ENCODE measurements around the gene ZNF215.
"Not testable (repeated sequence)": the region's sequence is repeated elsewhere in the genome, so short reads cannot be mapped to it uniquely, and the experiment has no call there.

Gene ZNF215

DNA sequence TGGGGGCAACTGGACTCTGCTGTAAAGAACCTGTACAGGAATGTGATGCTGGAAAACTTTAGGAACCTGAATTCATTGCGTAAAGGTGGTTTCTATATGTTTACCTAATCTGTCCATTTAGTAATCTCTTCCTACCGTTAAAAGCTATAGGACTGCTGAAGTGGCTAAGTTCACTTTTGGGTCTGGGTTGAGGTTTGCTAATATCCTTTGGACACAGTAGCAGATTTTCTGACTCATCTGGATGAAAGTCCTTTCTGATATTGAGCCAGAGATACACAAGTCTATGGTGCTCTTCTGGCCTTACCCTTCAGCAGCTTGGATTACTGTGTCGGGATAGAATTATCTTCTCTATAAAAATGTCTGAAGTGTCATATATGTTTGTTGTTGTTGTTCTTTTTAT is 16.9 kb downstream of the ZNF215 start:
- Histone ChIP-seq H3K4me1 (ENCODE audit: control insufficient read depth, low read length) (peaks cover 7% of the 10 kb centered on the region), H3K36me3 (ENCODE audit: control insufficient read depth, low read length) (peaks cover 58% of the 10 kb centered on the region), H3K9me2 (replicated peaks; ENCODE audit: control insufficient read depth, low read length) (no peaks in the 10 kb centered on the region), H4K20me1 (ENCODE audit: control insufficient read depth, insufficient read depth, low read depth, low read length) (no peaks in the 10 kb centered on the region), H3K9me3 (ENCODE audit: control insufficient read depth, insufficient read depth, low read length) (no peaks in the 10 kb centered on the region), H3K27ac (ENCODE audit: low read depth, low read length) (no peak overlapping the region), H3F3A (ENCODE audit: control insufficient read depth, insufficient read depth) (no peaks in the 10 kb centered on the region), H3K4me3 (ENCODE audit: low read length) (no peak overlapping the region), H3K79me2 (ENCODE audit: control insufficient read depth, low read length) (peaks cover 4% of the 10 kb centered on the region; the same call in 1 of the 2 replicates), H3K4me2 (ENCODE audit: low read length) (no peak overlapping the region), H3K27me3 (ENCODE audit: control insufficient read depth, low read length) (no peaks in the 10 kb centered on the region)
- TF ChIP-seq EZH2phosphoT487 (IDR thresholded peaks at IDR 0.05; ENCODE audit: borderline replicate concordance, low read length): no peak
- TF ChIP-seq, protein P1, sequence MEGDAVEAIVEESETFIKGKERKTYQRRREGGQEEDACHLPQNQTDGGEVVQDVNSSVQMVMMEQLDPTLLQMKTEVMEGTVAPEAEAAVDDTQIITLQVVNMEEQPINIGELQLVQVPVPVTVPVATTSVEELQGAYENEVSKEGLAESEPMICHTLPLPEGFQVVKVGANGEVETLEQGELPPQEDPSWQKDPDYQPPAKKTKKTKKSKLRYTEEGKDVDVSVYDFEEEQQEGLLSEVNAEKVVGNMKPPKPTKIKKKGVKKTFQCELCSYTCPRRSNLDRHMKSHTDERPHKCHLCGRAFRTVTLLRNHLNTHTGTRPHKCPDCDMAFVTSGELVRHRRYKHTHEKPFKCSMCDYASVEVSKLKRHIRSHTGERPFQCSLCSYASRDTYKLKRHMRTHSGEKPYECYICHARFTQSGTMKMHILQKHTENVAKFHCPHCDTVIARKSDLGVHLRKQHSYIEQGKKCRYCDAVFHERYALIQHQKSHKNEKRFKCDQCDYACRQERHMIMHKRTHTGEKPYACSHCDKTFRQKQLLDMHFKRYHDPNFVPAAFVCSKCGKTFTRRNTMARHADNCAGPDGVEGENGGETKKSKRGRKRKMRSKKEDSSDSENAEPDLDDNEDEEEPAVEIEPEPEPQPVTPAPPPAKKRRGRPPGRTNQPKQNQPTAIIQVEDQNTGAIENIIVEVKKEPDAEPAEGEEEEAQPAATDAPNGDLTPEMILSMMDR (IDR thresholded peaks at IDR 0.05; ENCODE audit: low read depth, low read length, poor library complexity, severe bottlenecking): no peak

DNA sequence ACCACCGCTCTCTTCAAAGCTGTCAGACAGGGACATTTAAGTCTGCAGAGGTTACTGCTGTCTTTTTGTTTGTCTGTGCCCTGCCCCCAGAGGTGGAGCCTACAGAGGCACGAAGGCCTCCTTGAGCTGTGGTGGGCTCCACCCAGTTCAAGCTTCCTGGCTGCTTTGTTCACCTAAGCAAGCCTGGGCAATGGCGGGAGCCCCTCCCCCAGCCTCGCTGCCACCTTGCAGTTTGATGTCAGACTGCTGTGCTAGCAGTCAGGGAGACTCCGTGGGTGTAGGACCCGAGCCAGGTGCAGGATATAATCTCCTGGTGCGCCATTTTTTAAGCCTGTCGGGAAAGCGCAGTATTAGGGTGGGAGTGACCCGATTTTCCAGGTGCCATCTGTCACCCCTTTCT is 28.0 kb downstream of the ZNF215 start:
- peaks cover 37% of the 10 kb centered on the region for H3K36me3 ChIP-seq (ENCODE audit: control insufficient read depth, low read length)

DNA sequence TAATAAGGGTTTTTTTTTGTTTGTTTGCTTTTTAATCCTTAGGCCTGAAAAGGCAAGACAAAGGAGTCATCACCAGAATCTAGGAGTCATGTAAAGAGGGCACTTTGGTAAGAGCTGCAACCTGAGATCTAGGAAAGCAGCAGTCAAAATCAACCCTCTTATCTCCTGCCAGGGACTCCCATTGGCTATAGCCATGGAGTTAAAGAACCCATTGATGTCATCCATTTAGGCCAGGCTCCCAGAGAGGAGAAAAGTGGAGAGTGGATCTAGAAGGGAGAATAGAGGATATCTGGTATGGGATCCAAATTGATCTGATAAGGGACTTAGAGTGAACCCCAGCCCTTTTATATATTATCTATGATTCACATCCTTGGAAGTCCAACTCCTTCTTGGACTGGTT is 35.9 kb downstream of the ZNF215 start:
- Histone ChIP-seq H3K79me2 (ENCODE audit: control insufficient read depth, low read length) (no peaks in the 10 kb centered on the region), H4K20me1 (ENCODE audit: control insufficient read depth, insufficient read depth, low read depth, low read length) (no peaks in the 10 kb centered on the region), H3K27me3 (ENCODE audit: control insufficient read depth, low read length) (no peaks in the 10 kb centered on the region), H3F3A (ENCODE audit: control insufficient read depth, insufficient read depth) (no peaks in the 10 kb centered on the region), H3K4me3 (ENCODE audit: low read length) (no peak overlapping the region), H3K4me2 (ENCODE audit: low read length) (no peak overlapping the region), H3K9me3 (ENCODE audit: control insufficient read depth, insufficient read depth, low read length) (no peaks in the 10 kb centered on the region), H3K9me2 (replicated peaks; ENCODE audit: control insufficient read depth, low read length) (no peaks in the 10 kb centered on the region), H3K27ac (ENCODE audit: low read depth, low read length) (no peak overlapping the region), H3K4me1 (ENCODE audit: control insufficient read depth, low read length) (no peaks in the 10 kb centered on the region), H3K36me3 (ENCODE audit: control insufficient read depth, low read length) (peaks cover 30% of the 10 kb centered on the region)
- TF ChIP-seq, protein P1 (IDR thresholded peaks at IDR 0.05; ENCODE audit: low read depth, low read length, poor library complexity, severe bottlenecking): no peak
- no peak for TF ChIP-seq EZH2phosphoT487 (IDR thresholded peaks at IDR 0.05; ENCODE audit: borderline replicate concordance, low read length)

More for the DNA sequence above, 28.0 kb downstream of the ZNF215 start:
- H3K79me2 ChIP-seq (ENCODE audit: control insufficient read depth, low read length); H3F3A ChIP-seq (ENCODE audit: control insufficient read depth, insufficient read depth); H4K20me1 ChIP-seq (ENCODE audit: control insufficient read depth, insufficient read depth, low read depth, low read length); H3K9me3 ChIP-seq (ENCODE audit: control insufficient read depth, insufficient read depth, low read length); H3K27ac ChIP-seq (ENCODE audit: low read depth, low read length); H3K4me1 ChIP-seq (ENCODE audit: control insufficient read depth, low read length); H3K4me2 ChIP-seq (ENCODE audit: low read length); H3K4me3 ChIP-seq (ENCODE audit: low read length); H3K27me3 ChIP-seq (ENCODE audit: control insufficient read depth, low read length); H3K9me2 ChIP-seq (replicated peaks; ENCODE audit: control insufficient read depth, low read length): not testable (repeated sequence)

DNA sequence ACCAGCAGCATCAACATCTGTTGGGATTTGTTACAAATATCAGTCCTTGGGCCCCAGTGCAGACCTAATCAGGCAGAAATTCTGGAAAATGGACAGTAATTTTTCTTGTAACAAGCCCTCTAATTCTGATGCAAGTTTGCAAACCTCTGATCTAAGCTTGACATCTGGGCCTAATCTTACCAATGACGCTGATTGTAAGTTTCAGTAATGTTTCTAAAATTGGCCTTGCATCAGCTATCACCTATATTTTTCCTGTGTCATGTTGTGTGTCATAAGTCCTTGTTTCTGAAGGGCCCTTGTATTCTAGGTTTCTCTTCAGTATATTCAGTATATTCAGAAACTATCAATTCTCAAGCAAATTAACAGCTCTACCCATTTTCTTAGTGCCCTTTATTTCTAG is 36.4 kb downstream of the ZNF215 start:
- H3K9me3 ChIP-seq (ENCODE audit: control insufficient read depth, insufficient read depth, low read length): no peaks in the 10 kb centered on the region
- H3K4me1 ChIP-seq (ENCODE audit: control insufficient read depth, low read length): no peaks in the 10 kb centered on the region
- peaks cover 25% of the 10 kb centered on the region for H3K36me3 ChIP-seq (ENCODE audit: control insufficient read depth, low read length)
- no peak overlapping the region for H3K27ac ChIP-seq (ENCODE audit: low read depth, low read length)
- no peaks in the 10 kb centered on the region for H3K27me3 ChIP-seq (ENCODE audit: control insufficient read depth, low read length)
- no peaks in the 10 kb centered on the region for H3F3A ChIP-seq (ENCODE audit: control insufficient read depth, insufficient read depth)
- no peaks in the 10 kb centered on the region for H3K9me2 ChIP-seq (replicated peaks; ENCODE audit: control insufficient read depth, low read length)
- H3K4me3 ChIP-seq (ENCODE audit: low read length): no peak overlapping the region
- no peaks in the 10 kb centered on the region for H4K20me1 ChIP-seq (ENCODE audit: control insufficient read depth, insufficient read depth, low read depth, low read length)
- no peaks in the 10 kb centered on the region for H3K79me2 ChIP-seq (ENCODE audit: control insufficient read depth, low read length)
- H3K4me2 ChIP-seq (ENCODE audit: low read length): no peak overlapping the region
- TF ChIP-seq EZH2phosphoT487 (IDR thresholded peaks at IDR 0.05; ENCODE audit: borderline replicate concordance, low read length): no peak
- TF ChIP-seq, protein P1 (IDR thresholded peaks at IDR 0.05; ENCODE audit: low read depth, low read length, poor library complexity, severe bottlenecking): no peak
